Smooth muscle cell (in vitro differentiated cells): ENCODE data around the gene FOXG1. TPM values are rescaled to one million over a fixed set of nuclear protein-coding genes. Genes with fewer than 3 reads are reported as not detected.

Experiments
- DNase-seq: peaks from one replicate; lab custom pipeline; 2025; ENCODE audit not compliant: unreplicated experiment; lab: John Stamatoyannopoulos, UW
- H2AFZ ChIP-seq: fragments of 200-600 bp; sonication (generic); 2 replicates; pipeline ENCODE4 v1.6.0; 2016; ENCODE audit warnings: antibody characterized with exemption, low read depth, mild to moderate bottlenecking
- H3F3A ChIP-seq: fragments of 200-600 bp; sonication (generic); 2 replicates; pipeline ENCODE4 v1.6.0; 2017; ENCODE audit warnings: antibody characterized with exemption, low read depth
- H3K27ac ChIP-seq: fragments of 200-600 bp; sonication (generic); 2 replicates; pipeline ENCODE4 v1.5.1; 2016; ENCODE audit warnings: low read depth, mild to moderate bottlenecking
- H3K27me3 ChIP-seq: fragments of 200-600 bp; sonication (generic); 2 replicates; pipeline ENCODE4 v1.6.1; 2016; ENCODE audit warnings: low read depth, mild to moderate bottlenecking
- H3K36me3 ChIP-seq: fragments of 200-600 bp; sonication (generic); 2 replicates; pipeline ENCODE4 v1.5.1; 2016; ENCODE audit warnings: low read depth
- H3K4me1 ChIP-seq: fragments of 200-600 bp; sonication (generic); 2 replicates; pipeline ENCODE4 v1.5.1; 2016; ENCODE audit warnings: low read depth
- H3K4me2 ChIP-seq: fragments of 200-600 bp; sonication (generic); 2 replicates; pipeline ENCODE4 v1.6.0; 2016; ENCODE audit warnings: mild to moderate bottlenecking
- H3K4me3 ChIP-seq: fragments of 200-600 bp; sonication (generic); 2 replicates; pipeline ENCODE4 v1.5.1; 2016; ENCODE audit warnings: mild to moderate bottlenecking
- H3K79me2 ChIP-seq: fragments of 200-600 bp; sonication (generic); 2 replicates; pipeline ENCODE4 v1.6.0; 2016; ENCODE audit warnings: low read depth, mild to moderate bottlenecking
- H3K9ac ChIP-seq: fragments of 200-600 bp; sonication (generic); 2 replicates; pipeline ENCODE4 v1.6.0; 2016; ENCODE audit warnings: low read depth
- H3K9me3 ChIP-seq: fragments of 200-600 bp; sonication (generic); replicated peaks from 2 replicates; pipeline ENCODE4 v1.5.1; 2016; ENCODE audit warnings: low read depth
- H4K20me1 ChIP-seq: fragments of 200-600 bp; sonication (generic); 2 replicates; pipeline ENCODE4 v1.6.0; 2016; ENCODE audit warnings: low read depth
- WGBS: methylation state at CpG from one replicate; pipeline ENCODE4 v1.1.7; 2016; ENCODE audit warnings: low lambda C conversion rate; 5-methylcytosine and 5-hydroxymethylcytosine counted together
- polyA plus RNA-seq: library from polyadenylated mRNA; unstranded; fragments of >200 nt; fragmentation: Nextera tagmentation; extraction: Ambion mirVana; gene quantifications from 2 replicates; pipeline ENCODE4 v1.2.1, GENCODE V29; 2016
- total RNA-seq: library from RNA; depleted of rRNA; stranded (reverse); fragments of >200 nt; gene quantifications from 2 replicates; pipeline ENCODE4 v1.2.3, GENCODE V29; 2014
- TF ChIP-seq, protein P1 (sequence below): fragments of 200-600 bp; sonication (generic); IDR thresholded peaks from 2 replicates; pipeline ENCODE4 v1.5.1; 2017; ENCODE audit warnings: borderline replicate concordance, mild to moderate bottlenecking, antibody characterized with exemption; ENCODE audit not compliant: insufficient read depth, poor library complexity, severe bottlenecking

The FOXG1 gene
- total RNA-seq (not detected in 2 replicates), polyA plus RNA-seq (not detected in 2 replicates)

DNA sequence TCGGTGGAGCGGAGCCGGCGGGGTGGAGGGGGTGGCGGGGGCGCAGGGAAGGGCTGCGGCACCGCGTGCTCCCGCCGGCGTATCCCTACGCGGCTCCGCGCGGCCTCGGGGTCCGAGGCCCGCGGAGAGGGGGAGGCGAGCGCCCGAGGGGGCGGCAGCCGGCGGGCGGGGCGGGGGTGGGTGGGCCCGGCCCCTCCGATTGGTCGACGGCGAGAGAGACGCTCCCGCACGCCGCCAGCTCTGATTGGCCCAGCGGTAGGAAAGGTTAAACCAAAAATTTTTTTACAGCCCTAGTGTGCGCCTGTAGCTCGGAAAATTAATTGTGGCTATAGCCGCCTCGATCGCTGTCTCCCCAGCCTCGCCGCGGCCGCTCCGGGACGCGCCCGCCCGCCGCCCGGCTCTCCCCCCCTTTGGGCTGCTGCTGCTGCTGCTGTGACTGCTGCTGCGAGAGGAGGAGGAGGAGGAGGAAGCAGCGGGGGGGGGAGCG is at the start of gene FOXG1:
TSS of gene FOXG1 (plus strand) at position 319 of the 487 bp plus-strand sequence. CDS start 493 bp downstream, outside the sequence.
- 0% methylated on average over 23 of the region's 58 CpGs for WGBS
- no peaks in the 10 kb centered on the region for H3K9me3 ChIP-seq
- H3F3A ChIP-seq, result no peaks in the 10 kb centered on the region
- H2AFZ ChIP-seq, result peak within 1 kb of the TSS; percentile 53
- peaks cover 96% of the 10 kb centered on the region for H3K27me3 ChIP-seq
- H3K9ac ChIP-seq, result no peak within 1 kb of the TSS
- TF ChIP-seq, protein P1, sequence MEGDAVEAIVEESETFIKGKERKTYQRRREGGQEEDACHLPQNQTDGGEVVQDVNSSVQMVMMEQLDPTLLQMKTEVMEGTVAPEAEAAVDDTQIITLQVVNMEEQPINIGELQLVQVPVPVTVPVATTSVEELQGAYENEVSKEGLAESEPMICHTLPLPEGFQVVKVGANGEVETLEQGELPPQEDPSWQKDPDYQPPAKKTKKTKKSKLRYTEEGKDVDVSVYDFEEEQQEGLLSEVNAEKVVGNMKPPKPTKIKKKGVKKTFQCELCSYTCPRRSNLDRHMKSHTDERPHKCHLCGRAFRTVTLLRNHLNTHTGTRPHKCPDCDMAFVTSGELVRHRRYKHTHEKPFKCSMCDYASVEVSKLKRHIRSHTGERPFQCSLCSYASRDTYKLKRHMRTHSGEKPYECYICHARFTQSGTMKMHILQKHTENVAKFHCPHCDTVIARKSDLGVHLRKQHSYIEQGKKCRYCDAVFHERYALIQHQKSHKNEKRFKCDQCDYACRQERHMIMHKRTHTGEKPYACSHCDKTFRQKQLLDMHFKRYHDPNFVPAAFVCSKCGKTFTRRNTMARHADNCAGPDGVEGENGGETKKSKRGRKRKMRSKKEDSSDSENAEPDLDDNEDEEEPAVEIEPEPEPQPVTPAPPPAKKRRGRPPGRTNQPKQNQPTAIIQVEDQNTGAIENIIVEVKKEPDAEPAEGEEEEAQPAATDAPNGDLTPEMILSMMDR, result no peak
- no peaks in the 10 kb centered on the region for H3K36me3 ChIP-seq
- no peaks in the 10 kb centered on the region for H3K79me2 ChIP-seq
- no peak for DNase-seq
- peak within 1 kb of the TSS; percentile 43 for H3K4me3 ChIP-seq
- peaks cover 8% of the 10 kb centered on the region for H3K4me1 ChIP-seq
- H4K20me1 ChIP-seq, result no peaks in the 10 kb centered on the region
- H3K4me2 ChIP-seq, result peak within 1 kb of the TSS; percentile 84
- no peak within 1 kb of the TSS for H3K27ac ChIP-seq

DNA sequence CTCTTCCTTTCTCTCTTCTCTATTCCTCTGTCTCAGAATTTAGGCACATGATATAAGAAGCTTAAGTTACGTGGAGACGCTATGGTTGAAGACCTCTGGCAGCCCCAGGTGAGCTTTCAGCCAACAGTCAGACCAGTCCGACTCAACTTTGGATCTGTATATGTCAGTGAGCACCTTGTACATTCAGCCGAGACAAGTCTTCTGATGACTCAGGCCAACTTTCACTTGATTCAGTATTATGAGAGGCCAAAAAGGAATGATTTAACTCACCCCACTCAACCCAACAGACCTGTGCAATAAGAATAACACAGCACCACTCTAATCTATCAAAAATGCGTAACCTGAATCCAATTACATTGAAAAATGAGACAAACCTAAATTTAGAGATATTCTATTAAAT is 47.5 kb upstream of the FOXG1 start:
- no peak overlapping the region for H3K4me2 ChIP-seq
- no peaks in the 10 kb centered on the region for H3K79me2 ChIP-seq
- no peaks in the 10 kb centered on the region for H3K36me3 ChIP-seq
- no peak overlapping the region for H3K27ac ChIP-seq
- H3K9me3 ChIP-seq, result no peaks in the 10 kb centered on the region
- TF ChIP-seq, protein P1, result no peak
- H3K27me3 ChIP-seq, result no peaks in the 10 kb centered on the region
- no peak overlapping the region for H2AFZ ChIP-seq
- H3F3A ChIP-seq, result no peaks in the 10 kb centered on the region
- no peak overlapping the region for H3K4me3 ChIP-seq
- H4K20me1 ChIP-seq, result no peaks in the 10 kb centered on the region
- DNase-seq, result no peak
- WGBS, result 91% methylated on average over 5 of the region's 5 CpGs
- H3K4me1 ChIP-seq, result no peaks in the 10 kb centered on the region
- no peak overlapping the region for H3K9ac ChIP-seq

DNA sequence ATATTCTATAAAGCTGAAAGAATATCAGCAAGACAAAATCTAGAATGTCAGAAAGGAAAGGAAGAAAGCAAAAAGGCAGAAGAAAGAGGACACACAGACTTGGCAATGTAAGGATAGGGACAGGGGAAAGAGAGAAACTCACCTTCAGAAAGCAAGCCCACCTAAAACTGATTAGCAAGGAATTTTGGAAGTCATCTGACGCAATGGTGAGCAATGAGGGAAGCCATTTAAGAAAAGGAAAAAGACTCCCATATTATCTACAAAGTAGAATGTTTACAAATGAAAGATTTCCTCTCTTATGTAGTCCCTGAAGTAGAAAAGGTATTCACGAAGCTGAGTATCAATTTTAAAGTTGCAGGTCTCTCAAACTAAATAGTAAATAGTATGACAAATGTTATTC is 35.2 kb upstream of the FOXG1 start:
- Histone ChIP-seq H3K79me2 (no peaks in the 10 kb centered on the region), H3K27ac (no peak overlapping the region), H2AFZ (no peak overlapping the region), H3K9me3 (no peaks in the 10 kb centered on the region), H3K4me1 (no peaks in the 10 kb centered on the region), H4K20me1 (no peaks in the 10 kb centered on the region), H3K4me3 (no peak overlapping the region), H3K4me2 (no peak overlapping the region), H3K36me3 (no peaks in the 10 kb centered on the region), H3K27me3 (no peaks in the 10 kb centered on the region), H3F3A (no peaks in the 10 kb centered on the region), H3K9ac (no peak overlapping the region)
- no peak for DNase-seq
- TF ChIP-seq, protein P1, result no peak
- 76% methylated on average over 2 of the region's 2 CpGs for WGBS

DNA sequence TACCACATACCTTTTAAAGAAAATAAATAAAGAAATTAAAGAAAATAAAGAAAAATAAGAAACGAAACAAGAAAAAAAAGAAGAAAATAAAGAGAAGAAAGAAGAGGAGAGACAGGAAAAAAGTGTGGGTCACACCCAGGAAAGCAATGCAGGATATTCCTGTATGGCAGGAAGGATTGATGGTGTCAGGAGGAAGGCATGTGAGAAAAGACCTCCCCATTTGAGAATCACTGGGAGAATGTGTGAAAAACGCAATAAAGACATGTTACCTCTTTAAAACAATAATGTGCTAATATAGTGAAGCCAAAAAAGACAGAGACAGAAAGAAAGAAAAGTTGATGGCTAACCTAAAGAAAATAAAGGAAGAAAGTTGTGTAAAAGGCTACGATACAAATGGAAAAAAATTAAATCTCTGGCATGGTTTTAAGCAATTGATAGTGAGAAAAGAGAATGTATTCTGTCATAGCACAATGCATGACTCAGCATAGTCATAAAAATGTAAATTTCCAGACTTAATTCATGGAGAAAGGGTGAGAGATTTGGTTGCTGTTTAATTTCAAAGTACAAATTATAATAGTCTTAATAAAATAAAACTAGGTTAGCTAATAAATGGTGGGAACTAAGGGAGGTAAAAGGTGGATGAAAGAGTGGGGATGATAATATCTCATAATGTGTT is 24.3 kb upstream of the FOXG1 start:
- Histone ChIP-seq H3K4me3 (no peak overlapping the region), H3K9ac (no peak overlapping the region), H3K36me3 (no peaks in the 10 kb centered on the region), H3K9me3 (no peaks in the 10 kb centered on the region), H3K4me1 (no peaks in the 10 kb centered on the region), H3K79me2 (no peaks in the 10 kb centered on the region), H3F3A (no peaks in the 10 kb centered on the region), H3K27me3 (no peaks in the 10 kb centered on the region), H4K20me1 (no peaks in the 10 kb centered on the region), H3K4me2 (no peak overlapping the region), H2AFZ (no peak overlapping the region), H3K27ac (no peak overlapping the region)
- TF ChIP-seq, protein P1, result no peak
- DNase-seq, result no peak
- 67% methylated on average over 3 of the region's 3 CpGs for WGBS
